HepG2 (cell line): Measurements from ENCODE around the gene SMIM36. TPM values are rescaled to one million over a fixed set of nuclear protein-coding genes. Genes with fewer than 3 reads are reported as not detected.

Source experiments
- ATAC-seq: fragments of 200-7000 bp; cut with Tn5 transposase; 3 replicates; pipeline ENCODE4 v1.9.1; 2020; ENCODE audit warnings: mild to moderate bottlenecking, moderate library complexity
- BruUV-seq: library from RNA; stranded (reverse); fragments of 400-500 nt; replicated peaks from 2 replicates; lab custom pipeline; 2021; lab: Mats Ljungman, UMichigan
- CTCF ChIA-PET: fragments of 300-600 bp; formaldehyde crosslinking; extraction: SDS; loops from one replicate; lab custom pipeline; 2021; ENCODE audit warnings: low total read pairs, inconsistent platforms, low intra/inter-chr PET ratio; lab: Yijun Ruan, JAX
- POLR2A ChIA-PET: fragments of 350-600 bp; sonication (Branson Sonifier 250); formaldehyde crosslinking; loops from one replicate; lab custom pipeline; 2020; ENCODE audit warnings: antibody characterized with exemption, inconsistent platforms; lab: Yijun Ruan, JAX
- DNase-seq: peaks from one replicate; pipeline ENCODE4 v3.0.0-alpha.2; 2015; ENCODE audit warnings: low spot score
- FAIRE-seq: peaks from 3 replicates; lab custom pipeline; 2011; peaks lifted over from hg19 to GRCh38; lab: Jason Lieb, UNC
- H2AFZ ChIP-seq: one replicate; pipeline ENCODE4 v1.6.1; 2011; ENCODE audit warnings: low read length, inconsistent platforms
- H3K27ac ChIP-seq: fragments of 300-600 bp; 3 replicates; pipeline ENCODE4 v1.8.0; 2011; ENCODE audit warnings: mixed run types, mild to moderate bottlenecking, mixed read lengths, low read length, inconsistent platforms; ENCODE audit not compliant: insufficient read depth; ENCODE audit errors: extremely low read length
- H3K27me3 ChIP-seq, 2 experiments: fragments of 200-600 bp in 1 of 2; 2 replicates in 1 of 2; 3 replicates in 1 of 2; pipeline versions ENCODE4 v1.6.0 to v1.8.0; 2011; ENCODE audit warnings: low read length in 2 of 2, mild to moderate bottlenecking in 2 of 2, moderate library complexity in 2 of 2, inconsistent platforms in 1 of 2; ENCODE audit not compliant: insufficient read depth in 2 of 2, control insufficient read depth in 1 of 2
- H3K36me3 ChIP-seq, 2 experiments: fragments of 200-600 bp in 1 of 2; replicated peaks in 1 of 2; 2 replicates in 1 of 2; 3 replicates in 1 of 2; pipeline versions ENCODE4 v1.5.1 to v1.8.0; 2011; ENCODE audit warnings: low read length in 2 of 2, inconsistent platforms in 1 of 2; ENCODE audit not compliant: insufficient read depth in 2 of 2, control insufficient read depth in 1 of 2
- H3K4me1 ChIP-seq: 2 replicates; pipeline ENCODE4 v1.5.1; 2012; ENCODE audit warnings: low read length, inconsistent platforms; ENCODE audit not compliant: insufficient read depth
- H3K4me2 ChIP-seq: 2 replicates; pipeline ENCODE4 v1.6.0; 2011; ENCODE audit warnings: low read depth, low read length, inconsistent platforms
- H3K4me3 ChIP-seq, 3 experiments: fragments of 200-600 bp in 1 of 3; sonication (generic), shearing (Covaris generic) in 1 of 3; replicated peaks in 1 of 3; 2 replicates each; pipeline ENCODE4 v1.5.1; 2011 to 2016; ENCODE audit warnings: low read length in 3 of 3, inconsistent platforms in 2 of 3, low read depth in 2 of 3, mild to moderate bottlenecking in 2 of 3, control low read depth in 1 of 3, mixed read lengths in 1 of 3; ENCODE audit not compliant: insufficient read depth in 1 of 3
- H3K79me2 ChIP-seq: one replicate; pipeline ENCODE4 v1.6.1; 2011; ENCODE audit warnings: low read length, inconsistent platforms; ENCODE audit not compliant: insufficient read depth
- H3K9ac ChIP-seq: 2 replicates; pipeline ENCODE4 v1.6.0; 2011; ENCODE audit warnings: mild to moderate bottlenecking, low read depth, low read length, inconsistent platforms; ENCODE audit not compliant: insufficient read depth
- H3K9me3 ChIP-seq: 2 replicates; pipeline ENCODE4 v1.5.1; 2012; ENCODE audit warnings: mild to moderate bottlenecking, low read length
- H4K20me1 ChIP-seq: 2 replicates; pipeline ENCODE4 v1.6.0; 2011; ENCODE audit warnings: inconsistent platforms, mild to moderate bottlenecking, low read length, moderate library complexity; ENCODE audit not compliant: insufficient read depth
- CCDC6 ChIP-seq: sonication (generic); formaldehyde crosslinking; IDR thresholded peaks from 2 replicates; pipeline ENCODE4 v1.8.1; 2022; ENCODE audit warnings: mild to moderate bottlenecking, missing genetic modification reagents, moderate library complexity
- EEA1 ChIP-seq: sonication (generic); formaldehyde crosslinking; IDR thresholded peaks from 2 replicates; pipeline ENCODE4 v1.5.1; 2020; ENCODE audit warnings: mild to moderate bottlenecking, missing genetic modification reagents, borderline replicate concordance
- ERF ChIP-seq: IDR thresholded peaks from 2 replicates; pipeline ENCODE4 v1.6.1; 2018; ENCODE audit warnings: missing biosample characterization, missing genetic modification reagents
- ESRRA ChIP-seq: sonication (generic); formaldehyde crosslinking; IDR thresholded peaks from 2 replicates; pipeline ENCODE4 v1.5.1; 2020; ENCODE audit warnings: mild to moderate bottlenecking, low read depth, missing genetic modification reagents
- GATAD1 ChIP-seq: IDR thresholded peaks from 2 replicates; pipeline ENCODE4 v1.6.1; 2016; ENCODE audit warnings: missing genetic modification reagents, missing compliant biosample characterization
- NAIF1 ChIP-seq: sonication (generic); formaldehyde crosslinking; IDR thresholded peaks from 2 replicates; pipeline ENCODE4 v1.5.0; 2020; ENCODE audit warnings: mild to moderate bottlenecking, missing genetic modification reagents, borderline replicate concordance
- NR2F6 ChIP-seq, 2 experiments: IDR thresholded peaks; 2 replicates each; pipeline ENCODE4 v1.6.1; 2016; ENCODE audit warnings: antibody characterized with exemption in 1 of 2, mild to moderate bottlenecking in 1 of 2
- PHF5A ChIP-seq: IDR thresholded peaks from one replicate; pipeline ENCODE4 v1.6.1; 2018; ENCODE audit warnings: low read depth, missing genetic modification reagents; ENCODE audit not compliant: unreplicated experiment
- POLR2A ChIP-seq, 2 experiments: IDR thresholded peaks; 2 replicates each; pipeline ENCODE4 v1.6.1; 2011; ENCODE audit warnings: low read depth in 2 of 2, low read length in 2 of 2, mild to moderate bottlenecking in 1 of 2, moderate library complexity in 1 of 2; ENCODE audit not compliant: insufficient read depth in 1 of 2
- PTBP1 ChIP-seq: fragments of 200-400 bp; formaldehyde crosslinking; IDR thresholded peaks from 2 replicates; pipeline ENCODE4 v1.6.1; 2018; ENCODE audit warnings: low read length, low read depth; ENCODE audit not compliant: poor library complexity, severe bottlenecking
- RAD21 ChIP-seq: fragments of 450-650 bp; formaldehyde crosslinking; IDR thresholded peaks from 2 replicates; pipeline ENCODE4 v1.5.0; 2020; ENCODE audit warnings: mild to moderate bottlenecking
- RBM22 ChIP-seq: fragments of 200-400 bp; formaldehyde crosslinking; optimal IDR thresholded peaks from 2 replicates; pipeline ENCODE3; 2017; ENCODE audit warnings: mild to moderate bottlenecking, low read length, moderate library complexity
- TEAD3 ChIP-seq: optimal IDR thresholded peaks from 2 replicates; pipeline ENCODE3; 2016; ENCODE audit warnings: borderline replicate concordance
- TOE1 ChIP-seq: sonication (generic); formaldehyde crosslinking; IDR thresholded peaks from 2 replicates; pipeline ENCODE4 v1.4.0; 2020; ENCODE audit warnings: mild to moderate bottlenecking, missing genetic modification reagents
- ZNF24 ChIP-seq: fragments of 450-650 bp; IDR thresholded peaks from 2 replicates; pipeline ENCODE4 v1.6.1; 2017; ENCODE audit warnings: antibody characterized with exemption, mild to moderate bottlenecking
- ZNF343 ChIP-seq: sonication (generic); formaldehyde crosslinking; IDR thresholded peaks from 2 replicates; pipeline ENCODE4 v1.4.0; 2020; ENCODE audit warnings: mild to moderate bottlenecking, missing genetic modification reagents
- ZNF468 ChIP-seq: sonication (generic); formaldehyde crosslinking; IDR thresholded peaks from 2 replicates; pipeline ENCODE4 v1.8.0; 2022; ENCODE audit warnings: mild to moderate bottlenecking, moderate library complexity, missing genetic modification reagents
- ZNF496 ChIP-seq: sonication (generic); formaldehyde crosslinking; IDR thresholded peaks from 2 replicates; pipeline ENCODE4 v1.8.1; 2023; ENCODE audit warnings: mild to moderate bottlenecking, moderate library complexity, missing genetic modification reagents; ENCODE audit not compliant: insufficient replicate concordance
- ZNF562 ChIP-seq: sonication (generic); formaldehyde crosslinking; IDR thresholded peaks from 2 replicates; pipeline ENCODE4 v1.8.0; 2022; ENCODE audit warnings: missing genetic modification reagents, borderline replicate concordance
- ZNF563 ChIP-seq: sonication (generic); formaldehyde crosslinking; IDR thresholded peaks from 2 replicates; pipeline ENCODE4 v1.8.0; 2022; ENCODE audit warnings: mild to moderate bottlenecking, moderate library complexity, missing genetic modification reagents
- ZNF678 ChIP-seq: sonication (generic); formaldehyde crosslinking; IDR thresholded peaks from 2 replicates; pipeline ENCODE4 v1.4.0; 2020; ENCODE audit warnings: mild to moderate bottlenecking, missing genetic modification reagents
- ZSCAN31 ChIP-seq: sonication (generic); formaldehyde crosslinking; IDR thresholded peaks from 2 replicates; pipeline ENCODE4 v1.5.0; 2020; ENCODE audit warnings: low read depth, mild to moderate bottlenecking, missing genetic modification reagents
- WGBS: methylation state at CpG from one replicate; pipeline ENCODE4 v1.1.6; 2017; ENCODE audit warnings: low lambda C conversion rate; 5-methylcytosine and 5-hydroxymethylcytosine counted together
- in situ Hi-C: cut with HindIII; loops from 2 replicates; pipeline ENCODE4 v1.10.0; 2017; ENCODE audit warnings: low pct_unique_long_range_greater_than_20kb; ENCODE audit not compliant: extremely low pct_ligation_motif_present
- intact Hi-C: fragments of 100-400 bp; cut with micrococcal nuclease; formaldehyde crosslinking; loops from one replicate; pipeline ENCODE4 v1.10.0; 2022; ENCODE audit not compliant: unreplicated experiment
- polyA plus RNA-seq, 8 experiments: library from polyadenylated mRNA; depleted of rRNA in 3 of 8; stranded (reverse) in 7 of 8; unstranded in 1 of 8; fragments of >200 nt; fragmentation: Illumina TruSeq in 4 of 8; extraction: Trizol in 4 of 8; gene quantifications; 2 replicates each; pipeline versions ENCODE4 v1.2.1 to v1.2.3, GENCODE V29; 2011 to 2016; ENCODE audit warnings: low read depth in 4 of 8, missing spikeins in 1 of 8, mixed read lengths in 1 of 8; ENCODE audit not compliant: insufficient read depth in 1 of 8
- total RNA-seq, 5 experiments: library from RNA; depleted of rRNA; stranded (reverse); fragments of >200 nt; fragmentation: Illumina TruSeq; extraction: Trizol; gene quantifications; 2 replicates each; pipeline ENCODE4 v1.2.3, GENCODE V29; 2016; ENCODE audit warnings: low read depth in 1 of 5
- TF ChIP-seq, protein P1 (sequence below): sonication (generic); formaldehyde crosslinking; IDR thresholded peaks from 2 replicates; pipeline ENCODE4 v1.4.0; 2020; ENCODE audit warnings: missing genetic modification reagents, mild to moderate bottlenecking, borderline replicate concordance

Gene SMIM36
- total and polyA plus RNA-seq, 2 of the 13 experiments (the other 11 are each of a cell fraction or from before 2014, with no cell fraction given): not detected

DNA sequence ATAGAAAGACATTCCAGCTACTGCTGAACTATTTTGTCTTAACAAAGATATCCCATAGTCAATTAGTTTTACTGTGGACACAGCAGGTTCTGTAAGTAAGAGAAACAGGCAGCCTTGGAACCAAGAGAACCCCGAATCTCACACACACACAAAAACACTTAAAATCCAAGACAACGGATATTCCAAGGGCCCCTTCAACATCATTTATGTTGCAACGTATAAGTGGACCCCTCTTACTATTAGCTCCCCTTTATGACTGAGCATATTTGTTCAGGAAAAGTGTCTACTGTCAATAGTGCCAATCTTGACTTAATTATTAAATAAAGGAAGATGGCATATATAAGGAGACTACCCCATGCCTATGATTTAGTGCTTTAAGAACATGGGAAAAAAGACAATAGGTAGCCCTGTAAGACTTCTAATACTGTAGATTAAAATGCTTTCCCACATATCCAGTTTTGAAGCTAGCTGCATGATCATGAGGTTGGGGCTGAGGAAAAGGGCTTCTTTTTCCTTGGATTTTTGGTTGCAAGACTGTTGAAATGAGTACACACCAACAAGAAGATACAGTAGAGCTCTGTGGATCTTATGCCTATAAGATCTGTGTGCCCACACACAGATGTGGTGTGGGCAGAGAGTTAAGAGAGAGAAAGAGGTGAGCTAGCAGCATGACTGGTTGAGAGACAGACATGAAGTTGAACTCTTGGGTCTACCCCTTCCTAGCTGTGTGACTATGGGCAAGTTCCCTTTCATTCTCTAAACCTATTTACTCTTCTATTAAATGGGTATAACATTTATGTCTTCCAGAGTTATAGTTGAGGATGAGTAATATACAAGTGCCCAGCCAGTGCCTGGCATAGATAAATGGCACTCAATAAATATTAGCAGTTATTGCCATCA lies 92.6 kb downstream of the SMIM36 start:
- in situ Hi-C loops (no loop called here), intact Hi-C loops (no loop called here)
- WGBS: 88% methylated on average over 3 of the region's 3 CpGs
- no TSS peak for BruUV-seq
- peak overlapping the region; percentile 96 to 99 (median 98); a peak in 5 of 6 replicates for H3K4me3 ChIP-seq
- ChIA-PET CTCF (no interaction called here), POLR2A (interaction anchor here (1.2 to 9.0 kb wide), 9 partner anchors 10 to 96 kb away, joined by 3 to 127 read pairs (median 5); no protein-coding TSS in a partner anchor)
- H4K20me1 ChIP-seq: no peaks in the 10 kb centered on the region
- peak overlapping the region; percentile 87 for H3K27ac ChIP-seq
- no peak for ATAC-seq
- peaks cover 4 to 41% of the 10 kb centered on the region in 2 experiments for H3K36me3 ChIP-seq
- H3K27me3 ChIP-seq: no peaks in the 10 kb centered on the region; a peak in 1 of 5 replicates
- H3K4me2 ChIP-seq: peak overlapping the region; percentile 92
- H3K9ac ChIP-seq: peak overlapping the region; percentile 99; the same call in 1 of the 2 replicates
- no peak for FAIRE-seq
- peaks cover 83% of the 10 kb centered on the region for H3K4me1 ChIP-seq
- no peak for DNase-seq
- H3K9me3 ChIP-seq: no peaks in the 10 kb centered on the region
- H3K79me2 ChIP-seq: peaks cover 83% of the 10 kb centered on the region
- H2AFZ ChIP-seq: no peak overlapping the region
- TF ChIP-seq NR2F6 (IDR thresholded peaks at IDR 0.05): no peak
- 0 out of 2 replicates have a peak, but pooled peaks have one; percentile 0 for TF ChIP-seq NR2F6 (CRISPR knock-in tag; IDR thresholded peaks at IDR 0.05)
- no peak for TF ChIP-seq PHF5A (CRISPR knock-in tag)
- TF ChIP-seq, protein P1, sequence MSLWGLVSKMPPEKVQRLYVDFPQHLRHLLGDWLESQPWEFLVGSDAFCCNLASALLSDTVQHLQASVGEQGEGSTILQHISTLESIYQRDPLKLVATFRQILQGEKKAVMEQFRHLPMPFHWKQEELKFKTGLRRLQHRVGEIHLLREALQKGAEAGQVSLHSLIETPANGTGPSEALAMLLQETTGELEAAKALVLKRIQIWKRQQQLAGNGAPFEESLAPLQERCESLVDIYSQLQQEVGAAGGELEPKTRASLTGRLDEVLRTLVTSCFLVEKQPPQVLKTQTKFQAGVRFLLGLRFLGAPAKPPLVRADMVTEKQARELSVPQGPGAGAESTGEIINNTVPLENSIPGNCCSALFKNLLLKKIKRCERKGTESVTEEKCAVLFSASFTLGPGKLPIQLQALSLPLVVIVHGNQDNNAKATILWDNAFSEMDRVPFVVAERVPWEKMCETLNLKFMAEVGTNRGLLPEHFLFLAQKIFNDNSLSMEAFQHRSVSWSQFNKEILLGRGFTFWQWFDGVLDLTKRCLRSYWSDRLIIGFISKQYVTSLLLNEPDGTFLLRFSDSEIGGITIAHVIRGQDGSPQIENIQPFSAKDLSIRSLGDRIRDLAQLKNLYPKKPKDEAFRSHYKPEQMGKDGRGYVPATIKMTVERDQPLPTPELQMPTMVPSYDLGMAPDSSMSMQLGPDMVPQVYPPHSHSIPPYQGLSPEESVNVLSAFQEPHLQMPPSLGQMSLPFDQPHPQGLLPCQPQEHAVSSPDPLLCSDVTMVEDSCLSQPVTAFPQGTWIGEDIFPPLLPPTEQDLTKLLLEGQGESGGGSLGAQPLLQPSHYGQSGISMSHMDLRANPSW (CRISPR knock-in tag): no peak
- TF ChIP-seq GATAD1 (CRISPR knock-in tag): peak; percentile 8; the same call in 1 of the 2 replicates
- no peak for TF ChIP-seq RAD21 (CRISPR knock-in tag)
- no peak for TF ChIP-seq ZNF24
- no peak for TF ChIP-seq NAIF1 (CRISPR knock-in tag)
- TF ChIP-seq ZNF468: no peak
- TF ChIP-seq ERF (CRISPR knock-in tag): 0 out of 2 replicates have a peak, but pooled peaks have one; percentile 5
- TF ChIP-seq TOE1: no peak
- TF ChIP-seq ZNF496 (CRISPR knock-in tag): no peak
- peak in 1 of 2 experiments; percentile 6; a peak in 1 of 4 replicates for TF ChIP-seq POLR2A (IDR thresholded peaks at IDR 0.05; ENCODE audit: insufficient read depth in 1 of 2, low read depth in 2 of 2, low read length in 2 of 2)
- no peak for TF ChIP-seq RBM22
- no peak for TF ChIP-seq ZNF563 (CRISPR knock-in tag)
- 0 out of 2 replicates have a peak, but pooled peaks have one; percentile 71 for TF ChIP-seq ZSCAN31 (CRISPR knock-in tag)
- TF ChIP-seq ZNF562: no peak
- no peak for TF ChIP-seq TEAD3 (CRISPR knock-in tag)
- TF ChIP-seq EEA1 (CRISPR knock-in tag): no peak
- TF ChIP-seq ZNF678 (CRISPR knock-in tag): no peak
- no peak for TF ChIP-seq PTBP1
- no peak for TF ChIP-seq ESRRA (CRISPR knock-in tag)
- no peak for TF ChIP-seq ZNF343
- peak; percentile 26; the same call in 1 of the 2 replicates for TF ChIP-seq CCDC6 (CRISPR knock-in tag)
